Activated CD4-positive, alpha-beta T cell treated with anti-CD3 and anti-CD28 coated beads, Interleukin-2, amount 10 ng/mL, durations not matched to agents 24 days and 14 days (primary cell): ENCODE measurements around the gene ZAR1L. TPM values are rescaled to one million over a fixed set of nuclear protein-coding genes. Genes with fewer than 3 reads are reported as not detected.

Experiments used
- DNase-seq: peaks from one replicate; pipeline ENCODE4 v3.0.0; 2022
- H3K27ac Mint-ChIP-seq: one replicate; pipeline ENCODE4 v1.8.0; 2022; ENCODE audit warnings: mild to moderate bottlenecking, mixed read lengths
- H3K27me3 Mint-ChIP-seq: one replicate; pipeline ENCODE4 v1.8.0; 2022; ENCODE audit warnings: mixed read lengths
- H3K36me3 Mint-ChIP-seq: one replicate; pipeline ENCODE4 v1.8.0; 2022; ENCODE audit warnings: low read depth, mild to moderate bottlenecking, mixed read lengths
- H3K4me1 Mint-ChIP-seq: one replicate; pipeline ENCODE4 v1.8.0; 2021; ENCODE audit warnings: mixed read lengths
- H3K4me3 Mint-ChIP-seq: one replicate; pipeline ENCODE4 v1.8.0; 2022; ENCODE audit warnings: mild to moderate bottlenecking, moderate library complexity, mixed read lengths
- H3K9me3 Mint-ChIP-seq: one replicate; pipeline ENCODE4 v1.8.0; 2021; ENCODE audit warnings: mixed read lengths
- intact Hi-C: fragments of 100-400 bp; cut with micrococcal nuclease; formaldehyde crosslinking; loops from one replicate; pipeline ENCODE4 v1.15.1; 2023
- total RNA-seq: library from RNA; stranded (reverse); gene quantifications from 2 replicates; pipeline ENCODE4 v1.2.3, GENCODE V29; 2022

Gene ZAR1L
- total RNA-seq, 1 donor from 2014 or later: 0.19 TPM

- Mint-ChIP-seq H3K27me3 (no peaks in the 10 kb centered on the region), H3K27ac (no peak overlapping the region), H3K4me3 (no peak overlapping the region), H3K36me3 (no peaks in the 10 kb centered on the region), H3K9me3 (no peaks in the 10 kb centered on the region), H3K4me1 (no peaks in the 10 kb centered on the region)
- DNase-seq: no peak
- intact Hi-C loops: no loop called here
These were observed 57.5 kb downstream of the ZAR1L start for GRCh38 chr13:32257649-32258048.

DNA sequence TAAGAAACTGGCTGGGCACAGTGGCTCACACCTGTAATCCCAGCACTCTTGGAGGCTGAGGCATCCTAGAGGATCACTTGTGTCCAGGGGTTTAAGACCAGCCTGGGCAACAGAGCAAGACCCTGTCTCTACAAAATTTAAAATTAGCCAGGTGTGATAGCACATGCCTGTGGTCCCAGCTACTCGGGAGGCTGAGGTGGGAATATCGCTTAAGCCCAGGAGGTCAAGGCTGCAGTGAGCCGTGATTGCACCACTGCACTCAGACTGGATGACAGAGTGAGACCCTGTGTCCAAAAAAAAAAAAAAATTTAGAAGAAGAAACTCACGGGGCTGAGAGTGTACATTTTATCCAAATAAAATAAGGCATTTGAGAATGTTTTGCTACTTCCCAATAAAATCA lies 58.9 kb downstream of the ZAR1L start:
- Mint-ChIP-seq H3K27ac (no peak overlapping the region), H3K9me3 (no peaks in the 10 kb centered on the region), H3K27me3 (no peaks in the 10 kb centered on the region), H3K4me1 (no peaks in the 10 kb centered on the region), H3K4me3 (no peak overlapping the region), H3K36me3 (peaks cover 2% of the 10 kb centered on the region)
- intact Hi-C loops: no loop called here
- DNase-seq: no peak

DNA sequence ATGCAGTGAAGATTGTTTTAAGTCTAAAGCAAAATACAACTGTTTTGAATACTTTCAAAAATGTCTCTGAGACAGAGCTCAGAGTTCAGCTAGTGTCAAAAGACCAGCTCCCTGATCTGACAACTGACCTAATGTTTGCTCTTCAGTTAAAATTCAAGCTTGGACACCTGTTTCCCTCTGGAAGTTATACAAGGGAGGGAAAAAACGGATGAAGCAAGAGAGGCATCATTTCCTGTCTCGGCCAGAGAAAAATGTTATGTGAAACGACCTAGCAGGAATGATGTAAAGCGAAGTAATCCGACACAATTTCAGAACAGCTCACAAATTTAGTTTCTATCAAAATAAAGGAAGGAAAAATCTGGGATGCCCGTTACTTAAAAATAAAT lies 59.4 kb downstream of the ZAR1L start:
- Mint-ChIP-seq H3K4me1 (no peaks in the 10 kb centered on the region), H3K36me3 (peaks cover 2% of the 10 kb centered on the region), H3K27me3 (no peaks in the 10 kb centered on the region), H3K4me3 (no peak overlapping the region), H3K27ac (no peak overlapping the region), H3K9me3 (no peaks in the 10 kb centered on the region)
- no peak for DNase-seq
- intact Hi-C loops: no loop called here

GRCh38 chr13:32254916-32255723 lies 60.0 kb downstream of the ZAR1L start:
- Mint-ChIP-seq H3K36me3 (peaks cover 2% of the 10 kb centered on the region), H3K27me3 (no peaks in the 10 kb centered on the region), H3K4me1 (no peaks in the 10 kb centered on the region), H3K9me3 (no peaks in the 10 kb centered on the region), H3K27ac (no peak overlapping the region), H3K4me3 (no peak overlapping the region)
- intact Hi-C loops: no loop called here
- no peak for DNase-seq

DNA sequence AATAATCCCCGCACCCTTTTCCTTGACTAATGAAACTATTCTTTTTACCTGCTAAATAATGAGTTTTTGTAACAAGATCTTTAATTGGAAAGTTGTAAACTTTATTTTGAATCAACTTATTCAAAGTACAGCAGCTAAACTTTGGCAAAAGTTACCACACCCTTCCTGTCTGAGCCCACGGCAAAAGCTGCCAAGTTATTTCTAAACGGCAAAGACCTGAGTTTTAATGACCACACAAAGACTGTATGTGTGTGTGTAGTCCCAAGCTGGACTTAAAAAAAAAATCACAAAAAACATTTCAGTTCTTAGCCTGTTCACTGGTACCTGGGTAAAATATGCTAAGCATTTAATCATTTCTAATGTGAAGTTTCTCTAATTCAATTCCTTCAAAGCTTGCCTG lies 60.7 kb downstream of the ZAR1L start:
- Mint-ChIP-seq H3K27ac (no peak overlapping the region), H3K9me3 (no peaks in the 10 kb centered on the region), H3K4me1 (no peaks in the 10 kb centered on the region), H3K27me3 (no peaks in the 10 kb centered on the region), H3K4me3 (no peak overlapping the region), H3K36me3 (peaks cover 2% of the 10 kb centered on the region)
- intact Hi-C loops: no loop called here
- no peak for DNase-seq

DNA sequence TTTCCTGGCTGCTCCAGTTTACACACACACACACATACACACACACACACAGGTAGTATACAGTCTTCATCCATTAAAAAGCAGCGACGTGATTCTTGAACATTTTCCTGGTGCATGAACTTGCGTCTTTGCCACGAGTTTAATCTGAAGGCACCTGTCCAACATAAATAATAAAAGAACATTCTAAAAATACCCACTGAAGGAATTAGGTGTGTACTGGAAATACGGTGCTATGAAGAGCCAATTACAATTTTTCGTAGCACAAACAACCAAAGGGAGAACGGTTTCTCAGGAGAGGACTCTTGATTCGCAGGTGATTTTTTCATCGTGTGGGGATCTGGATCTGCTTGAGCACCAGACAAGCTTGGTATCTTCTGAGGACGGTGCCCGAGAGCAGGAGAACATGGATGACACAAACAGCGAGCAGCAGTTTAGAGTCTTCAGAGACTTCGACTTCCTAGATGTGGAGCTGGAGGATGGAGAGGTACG lies 61.2 kb downstream of the ZAR1L start:
- no peaks in the 10 kb centered on the region for H3K9me3 Mint-ChIP-seq
- no peak for DNase-seq
- H3K4me1 Mint-ChIP-seq: no peaks in the 10 kb centered on the region
- H3K4me3 Mint-ChIP-seq: no peak overlapping the region
- H3K27me3 Mint-ChIP-seq: no peaks in the 10 kb centered on the region
- no peak overlapping the region for H3K27ac Mint-ChIP-seq
- intact Hi-C loops: no loop called here
- peaks cover 2% of the 10 kb centered on the region for H3K36me3 Mint-ChIP-seq

Other genes with a start within 250 kb of the ZAR1L start
- 23.1 and 24.7 TPM in 2 replicates for gene BRCA2, start 145 bp upstream of the ZAR1L start, total RNA-seq
- 16.6 and 17.9 TPM in 2 replicates for gene N4BP2L1, start 112.8 kb upstream of the ZAR1L start, total RNA-seq
- 87.5 and 88.0 TPM in 2 replicates for gene N4BP2L2, start 223.4 kb upstream of the ZAR1L start, total RNA-seq